ENCODE results near the gene BSPH1.

- TF ChIP-seq CTCF (conservative IDR thresholded peaks at IDR 0.05 in 1 of 2, IDR thresholded peaks at IDR 0.05 in 1 of 2; ENCODE audit: extremely low read depth in 1 of 2, insufficient read depth in 1 of 2, low read depth in 1 of 2, low read length in 2 of 2): no peak
- TF ChIP-seq EZH2 (IDR thresholded peaks at IDR 0.05; ENCODE audit: borderline replicate concordance, low read length): no peak
Measured at GRCh38 chr19:48025480-48025879, 33.5 kb upstream of the BSPH1 start.
